T follicular helper cell (primary cell): ENCODE measurements around the gene SPOCK2.

Experiments
- DNase-seq: peaks from one replicate; pipeline ENCODE4 v3.0.0-alpha.2; 2020; ENCODE audit warnings: low read depth

Gene SPOCK2

GRCh38 chr10:72010234-72010973 is 77.9 kb downstream of the SPOCK2 start:
- no peak for DNase-seq

GRCh38 chr10:72009425-72010081 is 78.8 kb downstream of the SPOCK2 start:
- no peak for DNase-seq

GRCh38 chr10:72009051-72009424 is 79.3 kb downstream of the SPOCK2 start:
- no peak for DNase-seq
